Caco-2 (cell line): ENCODE results near the gene SPEM1. TPM values are rescaled to one million over a fixed set of nuclear protein-coding genes. Genes with fewer than 3 reads are reported as not detected.

ENCODE experiments used
- BruUV-seq: library from RNA; stranded (reverse); fragments of 400-500 nt; replicated peaks from 2 replicates; lab custom pipeline; 2021; lab: Mats Ljungman, UMichigan
- CTCF ChIA-PET: fragments of 300-600 bp; sonication (Branson Sonifier 250); formaldehyde crosslinking; loops from one replicate; lab custom pipeline; 2022; ENCODE audit warnings: antibody characterized with exemption; lab: Charles Lee
- POLR2A ChIA-PET: fragments of 300-600 bp; sonication (Branson Sonifier 250); formaldehyde crosslinking; loops from one replicate; lab custom pipeline; 2022; ENCODE audit warnings: antibody characterized with exemption; lab: Charles Lee
- DNase-seq, 2 experiments: peaks; one replicate each; pipeline versions ENCODE4 v3.0.0 to v3.0.0-alpha.2; 2020 to 2022
- H3K27me3 ChIP-seq: replicated peaks from 2 replicates; pipeline ENCODE4 v1.6.0; 2011; ENCODE audit warnings: low read length; ENCODE audit not compliant: control insufficient read depth, insufficient read depth
- H3K36me3 ChIP-seq: 2 replicates; pipeline ENCODE4 v1.5.1; 2011; ENCODE audit warnings: low read length; ENCODE audit not compliant: control insufficient read depth, insufficient read depth
- H3K4me1 ChIP-seq: fragments of 250-450 bp; sonication (Bioruptor Pico); 2 replicates; pipeline ENCODE4 v1.5.1; 2020; ENCODE audit warnings: mild to moderate bottlenecking
- H3K4me3 ChIP-seq: 2 replicates; pipeline ENCODE4 v1.5.1; 2011; ENCODE audit warnings: low read depth, mild to moderate bottlenecking, control low read depth, low read length
- H3K9me3 ChIP-seq: fragments of 250-450 bp; sonication (Bioruptor Pico); 2 replicates; pipeline ENCODE4 v1.5.1; 2020; ENCODE audit warnings: mild to moderate bottlenecking, moderate library complexity
- H3K27ac Mint-ChIP-seq: one replicate; pipeline ENCODE4 v1.8.0; 2022; ENCODE audit warnings: mixed read lengths; ENCODE audit not compliant: unreplicated experiment
- H3K27me3 Mint-ChIP-seq: one replicate; pipeline ENCODE4 v1.8.0; 2022; ENCODE audit warnings: mixed read lengths; ENCODE audit not compliant: insufficient read depth, unreplicated experiment
- H3K36me3 Mint-ChIP-seq: one replicate; pipeline ENCODE4 v1.8.0; 2022; ENCODE audit warnings: mild to moderate bottlenecking, mixed read lengths; ENCODE audit not compliant: insufficient read depth, unreplicated experiment
- H3K4me1 Mint-ChIP-seq: one replicate; pipeline ENCODE4 v1.8.0; 2022; ENCODE audit warnings: low read depth, mixed read lengths; ENCODE audit not compliant: unreplicated experiment
- H3K4me3 Mint-ChIP-seq: one replicate; pipeline ENCODE4 v1.8.0; 2022; ENCODE audit warnings: mild to moderate bottlenecking, moderate library complexity, mixed read lengths; ENCODE audit not compliant: unreplicated experiment
- H3K9me3 Mint-ChIP-seq: one replicate; pipeline ENCODE4 v1.8.0; 2022; ENCODE audit warnings: mixed read lengths; ENCODE audit not compliant: unreplicated experiment
- CTCF ChIP-seq, 2 experiments: fragments of 200-600 bp in 1 of 2; IDR thresholded peaks; 1 replicate in 1 of 2; 2 replicates in 1 of 2; pipeline versions ENCODE4 v1.5.1 to v1.8.0; 2011 to 2022; ENCODE audit warnings: antibody characterized with exemption in 1 of 2, control low read depth in 1 of 2, inconsistent platforms in 1 of 2, low read depth in 1 of 2, low read length in 1 of 2, mild to moderate bottlenecking in 1 of 2, moderate library complexity in 1 of 2; ENCODE audit not compliant: insufficient read depth in 1 of 2, severe bottlenecking in 1 of 2, unreplicated experiment in 1 of 2
- intact Hi-C: fragments of 100-400 bp; cut with micrococcal nuclease; formaldehyde crosslinking; loops from one replicate; pipeline ENCODE4 v1.10.0; 2022; ENCODE audit not compliant: unreplicated experiment
- total RNA-seq: library from RNA; stranded (reverse); gene quantifications from 2 replicates; pipeline ENCODE4 v1.2.3, GENCODE V29; 2022

The SPEM1 gene
- total RNA-seq, 1 experiment from 2014 or later = 0.52 TPM

- no peaks in the 10 kb centered on the region for H3K36me3 ChIP-seq
- CTCF ChIA-PET = no interaction called here
These were observed 43.3 kb downstream of the SPEM1 start for GRCh38 chr17:7463372-7463846.

GRCh38 chr17:7464081-7464480, 44.0 kb downstream of the SPEM1 start:
- H3K9me3 Mint-ChIP-seq = no peaks in the 10 kb centered on the region
- no peak for DNase-seq
- H3K27ac Mint-ChIP-seq = no peak overlapping the region
- H3K4me1 Mint-ChIP-seq = peaks cover 5% of the 10 kb centered on the region
- no peaks in the 10 kb centered on the region for H3K36me3 ChIP-seq
- intact Hi-C loops = no loop called here
- no peak overlapping the region for H3K4me3 Mint-ChIP-seq
- TF ChIP-seq CTCF (IDR thresholded peaks at IDR 0.05; ENCODE audit: insufficient read depth in 1 of 2, low read depth in 1 of 2, low read length in 1 of 2, severe bottlenecking in 1 of 2, unreplicated experiment in 1 of 2) = no peak
- no peaks in the 10 kb centered on the region for H3K27me3 ChIP-seq
- POLR2A ChIA-PET = interaction anchor here (0.7 kb wide), 1 partner anchor 27 kb away, joined by 3 read pairs; no protein-coding TSS in a partner anchor
- no TSS peak for BruUV-seq
- H3K4me1 ChIP-seq = no peaks in the 10 kb centered on the region
- CTCF ChIA-PET = interaction anchor here (0.6 kb wide), 1 partner anchor 24 kb away, joined by 3 read pairs; no protein-coding TSS in a partner anchor
- peaks cover 33% of the 10 kb centered on the region for H3K36me3 Mint-ChIP-seq
- H3K4me3 ChIP-seq = no peak overlapping the region
- no peaks in the 10 kb centered on the region for H3K27me3 Mint-ChIP-seq
- H3K9me3 ChIP-seq = no peaks in the 10 kb centered on the region

More at GRCh38 chr17:7463372-7463846, 43.3 kb downstream of the SPEM1 start:
- H3K4me3 ChIP-seq = no peak overlapping the region
- no TSS peak for BruUV-seq
- H3K27me3 ChIP-seq = no peaks in the 10 kb centered on the region
- Mint-ChIP-seq H3K4me3 (no peak overlapping the region), H3K27ac (no peak overlapping the region), H3K9me3 (no peaks in the 10 kb centered on the region), H3K4me1 (peaks cover 5% of the 10 kb centered on the region), H3K27me3 (no peaks in the 10 kb centered on the region), H3K36me3 (peaks cover 26% of the 10 kb centered on the region)
- TF ChIP-seq CTCF (IDR thresholded peaks at IDR 0.05; ENCODE audit: insufficient read depth in 1 of 2, low read depth in 1 of 2, low read length in 1 of 2, severe bottlenecking in 1 of 2, unreplicated experiment in 1 of 2) = no peak
- H3K4me1 ChIP-seq = no peaks in the 10 kb centered on the region
- intact Hi-C loops = no loop called here
- H3K9me3 ChIP-seq = no peaks in the 10 kb centered on the region
- no peak for DNase-seq
- POLR2A ChIA-PET = no interaction called here

- intact Hi-C loops = no loop called here
- DNase-seq = no peak
- Histone ChIP-seq H3K36me3 (no peaks in the 10 kb centered on the region), H3K27me3 (no peaks in the 10 kb centered on the region), H3K9me3 (no peaks in the 10 kb centered on the region), H3K4me1 (no peaks in the 10 kb centered on the region), H3K4me3 (no peak overlapping the region)
- BruUV-seq = no TSS peak
- TF ChIP-seq CTCF (IDR thresholded peaks at IDR 0.05; ENCODE audit: insufficient read depth in 1 of 2, low read depth in 1 of 2, low read length in 1 of 2, severe bottlenecking in 1 of 2, unreplicated experiment in 1 of 2) = no peak
- Mint-ChIP-seq H3K4me3 (no peak overlapping the region), H3K27me3 (no peaks in the 10 kb centered on the region), H3K27ac (no peak overlapping the region), H3K4me1 (peaks cover 5% of the 10 kb centered on the region), H3K36me3 (peaks cover 33% of the 10 kb centered on the region), H3K9me3 (no peaks in the 10 kb centered on the region)
- ChIA-PET POLR2A (interaction anchor here (0.6 kb wide), 1 partner anchor 121 kb away, joined by 6 read pairs; no protein-coding TSS in a partner anchor), CTCF (no interaction called here)
These were observed 45.6 kb downstream of the SPEM1 start for GRCh38 chr17:7465597-7466275.
